ENCODE measurements around the gene SENP6. TPM values are rescaled to one million over a fixed set of nuclear protein-coding genes. Genes with fewer than 3 reads are reported as not detected.
"Not testable (repeated sequence)": the region's sequence is repeated elsewhere in the genome, so short reads cannot be mapped to it uniquely, and the experiment has no call there.

Gene SENP6
- polyA plus RNA-seq, 1 donor: 67.6 TPM

DNA sequence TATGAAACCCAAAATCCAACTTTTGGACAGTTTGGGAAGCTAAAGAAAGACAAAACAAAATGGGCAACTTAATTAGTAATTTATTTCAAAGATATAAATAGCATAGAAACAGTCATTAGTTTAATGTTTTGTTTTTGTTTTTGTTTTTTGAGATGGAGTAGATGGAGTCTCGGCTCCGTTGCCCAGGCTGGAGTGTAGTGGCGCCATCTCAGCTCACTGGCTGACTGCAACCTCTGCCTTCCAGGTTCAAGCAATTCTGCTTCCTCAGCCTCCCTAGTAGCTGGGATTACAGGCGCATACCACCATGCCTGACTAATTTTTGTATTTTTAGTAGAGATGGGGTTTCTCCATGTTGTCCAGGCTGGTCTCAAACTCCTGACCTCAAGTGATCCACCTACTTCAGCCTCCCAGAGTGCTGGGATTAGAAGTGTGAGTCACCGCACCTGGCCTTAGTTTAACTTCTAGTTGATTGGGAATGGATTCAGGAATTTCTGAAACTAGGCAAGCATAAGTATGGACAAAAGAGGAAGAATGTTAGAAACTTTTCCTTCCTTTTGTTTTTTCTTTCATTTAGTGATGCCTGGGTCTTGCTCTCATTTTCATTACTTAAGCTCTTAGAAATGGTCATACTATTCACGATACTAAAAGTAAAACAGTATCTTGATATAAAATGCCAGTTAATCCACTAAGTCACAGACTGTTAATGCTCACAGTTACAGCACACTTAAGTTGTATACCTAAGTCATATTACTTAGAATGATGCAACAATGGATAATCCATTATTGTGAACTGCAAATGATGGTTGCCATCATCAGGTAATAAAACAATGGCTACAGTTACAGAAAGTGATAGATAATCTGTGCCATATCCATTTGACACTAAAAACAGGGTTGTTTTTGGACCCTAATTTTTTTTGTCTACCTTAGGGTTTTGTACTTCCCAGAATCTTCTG is 8.2 kb downstream of the SENP6 start:
- DNase-seq: no peak

- DNase-seq: no peak
These were observed 9.5 kb downstream of the SENP6 start for GRCh38 chr6:75611011-75611701.

- no peak for DNase-seq
These were observed 10.2 kb downstream of the SENP6 start for GRCh38 chr6:75611702-75612375.

- no peak for DNase-seq
These were observed 10.8 kb downstream of the SENP6 start for GRCh38 chr6:75612434-75612833.

GRCh38 chr6:75613056-75613501 is 11.4 kb downstream of the SENP6 start:
- DNase-seq: no peak

- no peak for DNase-seq
These were observed 16.8 kb downstream of the SENP6 start for GRCh38 chr6:75618437-75618836.

- DNase-seq: no peak
These were observed 17.7 kb downstream of the SENP6 start for GRCh38 chr6:75619230-75619899.

DNA sequence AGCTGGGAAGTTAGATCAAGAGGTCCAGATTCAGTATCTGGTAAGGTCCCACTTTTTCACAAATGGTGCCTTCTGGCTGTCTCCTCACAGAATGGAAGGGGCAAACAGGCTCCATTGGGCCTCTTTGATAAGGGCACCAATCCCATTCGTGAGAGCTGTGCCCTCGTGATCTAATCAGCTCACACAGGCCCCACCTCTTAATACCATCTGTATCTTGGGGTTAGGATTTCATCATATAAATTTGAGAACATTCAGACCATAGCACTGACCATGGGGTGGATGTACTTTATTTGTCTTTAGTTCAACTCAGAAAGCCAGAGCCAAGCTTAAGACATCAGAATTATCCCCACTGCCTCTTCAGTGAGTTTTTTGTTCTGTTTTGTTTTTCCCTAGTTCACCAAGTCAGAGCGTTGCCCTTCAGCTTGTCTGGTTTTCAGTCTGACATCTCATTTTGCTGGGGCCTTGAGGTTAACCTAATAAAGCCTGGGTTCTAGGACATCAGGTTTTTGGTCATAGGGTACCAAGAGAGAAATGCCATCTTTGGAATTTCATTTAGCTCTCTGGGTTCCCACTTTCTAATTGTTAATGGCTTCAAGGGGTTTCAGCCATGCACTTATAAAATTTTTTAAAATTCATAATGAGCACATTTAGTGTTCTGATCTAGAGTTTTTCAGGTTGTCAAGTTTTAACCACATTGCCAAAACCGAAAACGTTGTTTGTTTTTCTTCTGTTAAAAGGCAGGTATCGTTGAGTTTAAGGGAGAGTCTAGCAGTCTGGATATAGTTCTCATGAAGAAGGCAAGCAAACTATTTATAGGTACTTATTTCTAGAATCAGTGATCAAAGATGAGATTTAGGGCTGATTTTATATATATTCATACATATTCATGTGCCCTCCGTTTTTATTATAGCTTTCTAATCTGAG is 19.0 kb downstream of the SENP6 start:
- DNase-seq: no peak

- no peak for DNase-seq
These were observed 20.2 kb downstream of the SENP6 start for GRCh38 chr6:75621846-75622245.

DNA sequence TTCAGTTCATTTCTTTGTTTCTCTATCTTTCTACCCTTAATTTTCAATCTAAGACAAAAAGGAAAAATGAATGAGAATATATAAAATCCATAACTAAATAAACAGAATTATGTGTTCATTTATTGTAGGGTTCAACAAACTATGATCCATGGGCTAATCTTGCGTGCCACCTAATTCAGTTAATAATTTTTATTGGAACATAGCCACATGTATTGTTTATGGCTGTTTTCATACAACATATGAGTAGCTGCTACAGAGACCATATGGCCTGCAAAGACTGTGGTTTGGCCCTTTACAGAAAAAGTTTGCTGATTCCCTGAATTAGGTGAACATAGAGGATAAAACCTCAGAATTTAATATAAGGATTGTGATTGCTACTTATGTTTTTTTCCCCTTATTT is 21.8 kb downstream of the SENP6 start:
- DNase-seq: no peak

DNA sequence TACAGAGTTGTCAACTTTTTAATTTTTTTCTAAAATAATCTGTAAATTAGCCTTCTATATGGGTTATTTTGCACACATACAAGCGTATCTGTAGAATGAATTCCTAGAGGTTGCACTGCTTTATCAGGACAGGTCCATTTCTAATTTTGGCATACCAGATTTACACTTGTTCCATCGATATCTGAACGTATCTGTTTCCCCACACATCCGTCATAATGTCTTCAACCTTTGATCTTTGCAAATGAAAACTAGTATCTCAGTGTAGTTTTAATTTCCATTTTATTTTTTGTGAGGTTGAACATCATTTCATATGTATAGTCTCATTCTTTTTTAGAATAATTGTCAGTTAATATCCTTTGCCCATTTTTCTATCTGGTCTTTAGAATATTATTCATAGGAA is 22.7 kb downstream of the SENP6 start:
- DNase-seq: no peak

DNA sequence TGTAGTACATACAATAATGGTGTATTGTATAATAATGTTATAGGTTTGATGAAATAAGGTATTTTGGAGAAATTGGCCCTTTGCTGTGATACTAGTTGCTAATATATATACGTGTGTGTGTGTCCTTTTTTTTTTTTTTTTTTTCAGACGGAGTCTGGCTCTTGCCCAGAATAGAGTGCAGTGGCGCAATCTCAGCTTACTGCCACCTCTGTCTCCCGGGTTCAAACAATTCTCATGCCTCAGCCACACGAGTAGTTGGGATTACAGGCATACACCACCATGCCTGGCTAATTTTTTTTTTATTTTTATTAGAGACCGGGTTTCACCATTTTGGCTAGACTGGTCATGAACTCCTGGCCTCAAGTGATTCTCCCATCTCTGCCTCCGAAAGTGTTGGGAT is 23.3 kb downstream of the SENP6 start:
- no peak for DNase-seq

DNA sequence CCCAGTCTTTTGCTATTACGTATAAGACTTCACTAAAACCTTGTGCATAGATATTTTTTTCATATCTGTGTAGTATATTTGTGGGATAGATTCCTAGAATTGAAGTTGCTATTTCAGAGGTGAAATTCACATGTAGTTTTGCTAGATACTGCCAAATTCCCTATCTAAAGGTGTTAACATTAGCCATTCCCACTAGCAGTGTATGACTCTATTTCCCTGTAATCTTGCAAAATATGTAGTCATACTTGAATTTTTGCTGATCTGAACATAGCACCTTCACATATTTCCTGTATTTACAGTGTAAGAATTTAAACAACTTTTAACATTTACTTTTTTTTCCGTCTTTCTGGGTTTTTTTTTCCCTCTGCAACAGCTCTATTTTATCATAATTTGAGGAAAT is 24.9 kb downstream of the SENP6 start:
- DNase-seq: no peak

DNA sequence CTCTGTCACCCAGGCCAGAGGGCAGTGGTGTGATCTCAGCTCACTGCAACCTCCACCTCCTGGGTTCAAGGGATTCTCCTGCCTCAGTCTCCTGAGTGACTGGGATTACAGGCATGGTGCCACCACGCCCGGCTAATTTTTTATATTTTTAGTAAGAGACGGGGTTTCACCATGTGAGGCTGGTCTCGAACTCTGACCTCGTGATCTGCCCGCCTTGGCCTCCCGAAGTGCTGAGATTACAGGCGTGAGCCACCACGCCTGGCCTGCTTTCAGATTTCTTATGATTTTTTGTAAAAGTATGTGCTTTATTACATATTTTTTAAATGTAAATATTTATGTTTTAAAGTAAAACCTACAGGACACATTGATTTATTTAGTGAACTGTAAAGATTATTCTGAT is 26.0 kb downstream of the SENP6 start:
- DNase-seq: not testable (repeated sequence)

- no peak for DNase-seq
These were observed 30.4 kb downstream of the SENP6 start for GRCh38 chr6:75631859-75632635.

- no peak for DNase-seq
These were observed 31.4 kb downstream of the SENP6 start for GRCh38 chr6:75633045-75633444.

GRCh38 chr6:75642311-75642710 is 40.6 kb downstream of the SENP6 start:
- DNase-seq: peak; percentile 8

DNA sequence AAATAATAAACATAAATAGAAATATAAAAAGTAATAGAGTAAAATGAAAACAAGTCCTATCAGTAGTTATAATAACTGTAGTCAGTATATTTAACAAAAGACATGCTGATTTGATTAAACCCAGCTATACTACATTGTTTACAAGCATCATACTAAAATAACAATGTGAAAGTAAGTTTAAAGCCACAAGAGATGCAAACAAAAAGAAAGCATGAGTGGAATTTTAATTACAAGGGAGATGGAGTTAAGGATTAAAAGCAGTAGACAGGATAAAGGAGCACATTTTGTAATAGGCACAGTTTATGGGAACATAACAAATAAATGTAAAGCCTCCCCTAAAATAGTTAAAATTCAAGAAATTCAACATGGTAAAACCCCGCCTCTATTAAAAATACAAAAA is 41.5 kb downstream of the SENP6 start:
- DNase-seq: no peak

GRCh38 chr6:75656479-75656878 is 54.8 kb downstream of the SENP6 start:
- DNase-seq: no peak

DNA sequence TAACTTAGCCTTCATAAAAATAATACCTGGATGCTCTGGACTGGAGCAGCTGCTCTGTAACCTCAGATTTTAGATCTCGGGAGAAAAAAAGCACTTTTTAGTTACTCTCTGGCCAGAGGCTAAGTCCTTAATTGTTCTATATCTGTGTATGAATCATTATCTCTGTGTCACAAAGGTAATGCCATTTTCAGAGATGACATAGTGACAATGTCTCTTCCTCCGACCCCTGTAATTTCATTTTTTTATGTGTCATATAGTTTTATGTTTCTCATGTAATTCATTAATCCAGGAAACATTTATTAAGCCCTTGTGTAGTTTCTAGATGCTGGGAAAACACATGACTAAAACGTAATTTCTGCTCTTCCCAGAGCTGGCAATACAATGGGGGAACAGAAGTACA is 55.6 kb downstream of the SENP6 start:
- DNase-seq: no peak

DNA sequence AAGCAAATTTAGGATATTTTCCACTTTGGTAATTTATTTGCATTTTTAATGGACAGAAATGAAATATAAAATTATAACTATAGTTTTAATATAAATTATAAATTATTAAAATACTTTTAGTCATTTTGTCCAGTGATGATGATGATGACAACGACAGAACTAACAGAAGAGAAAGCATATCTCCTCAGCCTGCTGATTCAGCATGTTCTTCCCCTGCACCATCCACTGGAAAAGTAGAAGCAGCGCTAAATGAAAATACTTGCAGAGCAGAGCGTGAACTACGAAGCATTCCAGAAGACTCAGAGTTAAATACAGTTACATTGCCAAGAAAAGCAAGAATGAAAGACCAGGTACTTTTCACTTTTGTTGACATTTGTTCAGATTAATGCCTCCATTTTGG is 64.9 kb downstream of the SENP6 start:
- DNase-seq: no peak

All from hindlimb muscle (tissue), 1 donor.